EH (cell line): ENCODE measurements around the gene PABPC1L2A.
"Not testable (repeated sequence)": the region's sequence is repeated elsewhere in the genome, so short reads cannot be mapped to it uniquely, and the experiment has no call there.

Experiments
- DNase-seq: peaks from one replicate; pipeline ENCODE4 v3.0.0-alpha.2; 2015; ENCODE audit warnings: low read depth

Gene PABPC1L2A

GRCh38 chrX:73079024-73079562, at the start of gene PABPC1L2A:
PABPC1L2A (minus strand) TSS chrX:73079512; CDS start chrX:73079386, 126 bp downstream.
- DNase-seq, result not testable (repeated sequence)

DNA sequence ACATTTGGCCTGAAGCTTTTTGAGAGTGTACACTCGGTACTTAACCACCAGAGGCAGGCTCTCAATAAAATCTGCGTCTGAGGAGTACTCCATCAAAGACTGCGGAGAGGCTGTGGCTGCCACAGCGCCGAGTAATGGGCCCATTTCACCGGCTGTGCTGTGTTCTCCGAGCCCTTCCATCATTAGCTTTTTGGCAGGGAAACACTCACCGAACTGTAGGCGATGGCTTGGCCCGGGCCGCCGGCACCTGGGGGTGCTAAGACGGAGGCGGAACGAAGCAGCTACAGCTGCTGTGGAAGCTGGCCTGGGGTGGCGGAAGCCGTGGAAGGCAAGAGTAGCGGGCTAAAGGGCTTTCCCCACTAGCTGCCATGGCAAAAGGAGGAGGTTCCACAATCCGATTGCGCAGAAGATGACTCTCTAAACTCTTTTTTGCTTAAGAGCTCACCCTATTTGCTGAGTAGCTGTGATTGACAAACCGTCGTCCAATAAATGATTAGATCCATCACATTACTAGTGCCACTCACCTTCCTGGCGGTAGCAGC, 48.5 kb upstream of the PABPC1L2A start:
- DNase-seq, result no peak

GRCh38 chrX:73126240-73126639, 46.9 kb upstream of the PABPC1L2A start:
- DNase-seq, result no peak

GRCh38 chrX:73099505-73099904, 20.2 kb upstream of the PABPC1L2A start:
- DNase-seq, result not testable (repeated sequence)

- DNase-seq, result not testable (repeated sequence)
Observed at GRCh38 chrX:73086766-73087165, 7.5 kb upstream of the PABPC1L2A start.

GRCh38 chrX:73079884-73080283, 572 bp upstream of the PABPC1L2A start:
- not testable (repeated sequence) for DNase-seq

- not testable (repeated sequence) for DNase-seq
Observed at GRCh38 chrX:73078597-73078996, 715 bp downstream of the PABPC1L2A start.

DNA sequence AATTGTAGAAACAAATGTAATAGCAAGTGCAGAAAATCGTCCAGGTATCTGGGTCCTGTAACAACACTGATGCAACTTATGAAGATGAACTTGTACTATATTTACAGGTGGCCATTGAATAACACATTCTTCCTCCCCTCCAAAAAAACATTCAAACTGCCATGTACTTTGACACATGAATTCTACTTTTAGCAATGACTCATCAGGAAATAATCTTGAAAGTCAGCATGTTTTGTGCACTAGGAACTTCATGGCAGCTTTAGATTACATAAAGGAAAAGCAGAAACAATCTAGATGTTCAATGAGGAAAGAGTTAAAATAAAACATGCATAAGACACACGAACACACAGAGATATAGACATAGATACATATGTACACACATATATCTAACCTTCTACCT, 2.5 kb downstream of the PABPC1L2A start:
- DNase-seq, result no peak

DNA sequence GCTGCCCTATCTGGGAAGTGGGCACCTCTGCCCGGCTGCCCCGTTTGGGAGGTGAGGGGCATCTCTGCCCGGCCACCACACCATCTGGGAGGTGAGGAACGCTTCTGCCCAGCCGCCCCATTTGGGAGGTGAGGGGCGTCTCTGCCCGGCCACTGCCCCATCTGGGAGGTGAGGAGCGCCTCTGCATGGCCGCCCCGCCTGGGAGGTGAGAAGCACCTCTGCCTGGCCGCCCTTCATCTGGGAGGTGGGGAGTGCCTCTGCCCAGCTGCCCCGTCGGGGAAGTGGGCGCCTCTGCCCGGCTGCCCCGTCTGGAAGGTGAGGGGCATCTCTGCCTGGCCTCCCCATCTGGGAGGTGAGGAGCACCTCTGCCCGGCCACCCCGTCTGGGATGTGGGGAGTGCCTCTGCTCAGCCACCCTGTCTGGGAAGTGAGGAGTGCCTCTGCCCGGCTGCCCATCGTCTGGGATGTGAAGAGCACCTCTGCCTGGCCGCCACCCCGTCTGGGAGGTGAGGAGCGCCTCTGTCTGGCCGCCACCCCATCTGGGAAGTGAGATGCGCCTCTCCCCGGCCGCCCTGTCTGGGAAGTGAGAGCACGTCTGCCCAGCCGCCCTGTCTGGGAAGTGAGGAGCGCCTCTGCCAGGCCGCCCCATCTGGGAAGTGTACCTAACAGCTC, 9.8 kb downstream of the PABPC1L2A start:
- no peak for DNase-seq

DNA sequence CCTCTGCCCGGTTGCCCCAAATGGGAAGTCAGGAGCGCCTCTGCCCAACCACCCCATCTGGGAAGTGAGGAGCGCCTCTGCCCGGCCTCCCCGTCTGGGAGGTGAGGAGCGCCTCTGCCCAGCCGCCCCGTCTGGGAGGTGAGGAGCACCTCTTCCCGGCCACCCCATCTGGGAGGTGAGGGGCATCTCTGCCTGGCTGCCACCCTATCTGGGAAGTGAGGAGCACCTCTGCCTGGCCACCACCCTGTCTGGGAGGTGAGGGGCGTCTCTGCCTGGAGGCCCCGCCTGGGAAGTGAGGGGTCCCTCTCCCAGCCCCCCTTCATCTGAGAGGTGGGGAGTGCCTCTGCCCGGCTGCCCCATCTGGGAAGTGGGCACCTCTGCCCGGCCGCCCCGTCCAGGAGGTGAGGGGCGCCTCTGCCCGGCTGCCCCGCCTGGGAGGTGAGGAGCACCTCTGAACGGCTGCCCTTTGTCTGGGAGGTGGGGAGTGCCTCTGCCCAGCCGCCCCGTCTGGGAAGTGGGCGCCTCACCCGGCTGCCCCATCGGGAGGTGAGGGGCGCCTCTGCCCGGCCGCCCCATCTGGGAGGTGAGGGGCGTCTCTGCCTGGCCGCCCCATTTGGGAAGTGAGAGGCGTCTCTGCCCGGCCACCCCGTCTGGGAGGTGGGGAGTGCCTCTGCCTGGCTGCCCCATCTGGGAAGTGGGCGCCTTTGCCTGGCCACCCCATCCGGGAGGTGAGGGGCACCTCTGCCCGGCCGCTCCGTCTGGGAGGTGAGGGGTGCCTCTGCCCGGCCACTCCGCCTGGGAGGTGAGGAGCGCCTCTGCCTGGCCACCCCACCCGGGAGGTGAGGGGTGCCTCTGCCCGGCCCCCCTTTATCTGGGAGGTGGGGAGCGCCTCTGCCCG, 10.6 kb downstream of the PABPC1L2A start:
- DNase-seq, result no peak

DNA sequence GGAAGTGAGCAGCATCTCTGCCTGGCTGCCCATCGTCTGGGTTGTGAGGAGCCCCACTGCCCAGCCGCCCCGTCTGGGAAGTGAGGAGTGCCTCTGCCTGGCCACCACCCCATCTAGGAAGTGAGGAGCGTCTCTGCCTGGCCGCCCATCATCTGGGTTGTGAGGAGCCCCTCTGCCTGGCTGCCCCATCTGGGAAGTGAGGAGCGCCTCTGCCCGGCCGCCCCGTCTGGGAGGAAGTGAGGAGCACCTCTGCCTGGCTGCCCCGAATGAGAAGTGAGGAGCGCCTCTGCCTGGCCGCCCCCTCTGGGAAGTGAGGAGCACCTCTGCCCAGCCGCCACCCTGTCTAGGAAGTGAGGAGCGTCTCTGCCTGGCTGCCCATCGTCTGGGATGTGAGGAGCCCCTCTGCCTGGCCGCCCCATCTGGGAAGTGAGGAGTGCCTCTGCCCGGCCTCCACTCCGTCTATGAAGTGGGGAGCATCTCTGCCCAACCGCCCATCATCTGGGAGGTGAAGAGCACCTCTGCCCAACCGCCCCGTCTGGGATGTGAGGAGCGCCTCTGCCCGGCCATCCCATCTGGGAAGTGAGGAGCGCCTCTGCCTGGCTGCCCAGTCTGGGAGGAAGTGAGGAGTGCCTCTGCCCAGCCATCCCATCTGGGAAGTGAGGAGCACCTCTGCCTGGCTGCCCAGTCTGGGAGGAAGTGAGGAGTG, 11.4 kb downstream of the PABPC1L2A start:
- not testable (repeated sequence) for DNase-seq

DNA sequence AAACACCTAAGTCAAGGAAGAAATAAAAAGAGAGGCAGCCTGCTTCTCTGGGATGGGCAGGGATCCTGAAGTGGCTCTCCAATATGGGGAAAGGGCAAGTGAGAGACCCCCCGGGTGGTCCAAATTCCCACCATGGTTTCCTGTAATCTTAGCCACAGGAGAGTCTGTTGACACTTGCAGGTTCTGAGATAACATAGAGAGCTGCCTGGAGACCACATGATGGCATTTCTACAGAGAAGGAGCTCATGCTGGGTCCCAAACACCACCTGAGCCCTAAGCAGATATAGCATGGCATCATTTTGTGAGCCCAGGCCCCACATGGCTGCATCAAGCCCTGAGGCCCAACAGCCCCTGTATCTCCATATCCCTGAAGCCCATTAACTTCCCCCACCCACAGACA, 50.4 kb downstream of the PABPC1L2A start:
- DNase-seq, result no peak
